ENCODE data around the gene BCLAF3. TPM values are rescaled to one million over a fixed set of nuclear protein-coding genes. Genes with fewer than 3 reads are reported as not detected.

BCLAF3 gene
- total and polyA plus RNA-seq, 2 experiments from 2014 or later = 6.6 to 7.0 TPM

DNA sequence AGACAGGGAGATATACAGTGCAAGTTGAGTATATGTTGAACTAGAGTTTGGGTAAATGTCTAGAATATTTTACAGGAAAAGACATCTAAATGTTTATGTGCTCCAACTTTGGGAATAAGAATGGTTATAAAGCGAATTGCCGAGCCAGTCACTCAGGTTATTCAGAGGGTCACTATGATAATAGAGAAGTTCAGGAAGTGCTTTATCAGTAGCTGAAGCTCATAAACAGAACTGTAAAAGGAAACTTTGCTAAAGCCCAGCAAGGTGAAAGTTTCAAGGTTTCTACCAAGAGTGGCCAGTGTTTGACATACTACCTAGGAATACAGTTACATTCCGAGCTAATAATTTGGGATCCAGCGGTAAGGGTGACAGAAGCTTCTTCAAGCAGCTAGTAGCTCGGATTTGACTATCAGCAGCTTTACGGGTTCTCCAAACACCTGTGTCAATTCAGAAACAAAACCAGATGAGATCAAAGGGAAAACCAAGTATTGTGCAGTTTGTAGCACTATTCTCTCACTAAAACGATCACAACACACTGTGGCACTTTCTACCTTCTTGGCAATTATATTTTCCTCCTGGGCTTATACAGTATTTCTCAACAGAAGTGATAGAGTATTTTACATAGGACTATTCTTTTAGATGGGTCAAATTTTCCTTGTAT is 17.2 kb upstream of the BCLAF3 start:
- no peak for DNase-seq (ENCODE audit: low spot score)
- Histone ChIP-seq H3K27me3 (no peaks in the 10 kb centered on the region), H4K20me1 (ENCODE audit: insufficient read depth, poor library complexity, severe bottlenecking) (no peaks in the 10 kb centered on the region), H3K27ac (no peak overlapping the region), H3K79me2 (no peaks in the 10 kb centered on the region), H3K4me1 (ENCODE audit: insufficient read depth) (no peaks in the 10 kb centered on the region), H3K36me3 (replicated peaks; ENCODE audit: insufficient read depth, low read depth) (no peaks in the 10 kb centered on the region), H2AFZ (no peak overlapping the region), H3K4me2 (no peak overlapping the region), H3K9me3 (ENCODE audit: low read depth) (no peaks in the 10 kb centered on the region), H3K9me2 (replicated peaks; ENCODE audit: insufficient read depth) (no peaks in the 10 kb centered on the region), H3K4me3 (no peak overlapping the region)
- TF ChIP-seq EZH2 (IDR thresholded peaks at IDR 0.05; ENCODE audit: borderline replicate concordance) = no peak
- TF ChIP-seq, protein P1, sequence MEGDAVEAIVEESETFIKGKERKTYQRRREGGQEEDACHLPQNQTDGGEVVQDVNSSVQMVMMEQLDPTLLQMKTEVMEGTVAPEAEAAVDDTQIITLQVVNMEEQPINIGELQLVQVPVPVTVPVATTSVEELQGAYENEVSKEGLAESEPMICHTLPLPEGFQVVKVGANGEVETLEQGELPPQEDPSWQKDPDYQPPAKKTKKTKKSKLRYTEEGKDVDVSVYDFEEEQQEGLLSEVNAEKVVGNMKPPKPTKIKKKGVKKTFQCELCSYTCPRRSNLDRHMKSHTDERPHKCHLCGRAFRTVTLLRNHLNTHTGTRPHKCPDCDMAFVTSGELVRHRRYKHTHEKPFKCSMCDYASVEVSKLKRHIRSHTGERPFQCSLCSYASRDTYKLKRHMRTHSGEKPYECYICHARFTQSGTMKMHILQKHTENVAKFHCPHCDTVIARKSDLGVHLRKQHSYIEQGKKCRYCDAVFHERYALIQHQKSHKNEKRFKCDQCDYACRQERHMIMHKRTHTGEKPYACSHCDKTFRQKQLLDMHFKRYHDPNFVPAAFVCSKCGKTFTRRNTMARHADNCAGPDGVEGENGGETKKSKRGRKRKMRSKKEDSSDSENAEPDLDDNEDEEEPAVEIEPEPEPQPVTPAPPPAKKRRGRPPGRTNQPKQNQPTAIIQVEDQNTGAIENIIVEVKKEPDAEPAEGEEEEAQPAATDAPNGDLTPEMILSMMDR (IDR thresholded peaks at IDR 0.05; ENCODE audit: poor library complexity) = no peak
- no peak for TF ChIP-seq EZH2phosphoT487 (IDR thresholded peaks at IDR 0.05; ENCODE audit: low read depth, severe bottlenecking, unreplicated experiment)
- WGBS (ENCODE audit: low lambda C conversion rate, missing lambda C conversion rate) = 56% methylated on average over 7 of the region's 7 CpGs

DNA sequence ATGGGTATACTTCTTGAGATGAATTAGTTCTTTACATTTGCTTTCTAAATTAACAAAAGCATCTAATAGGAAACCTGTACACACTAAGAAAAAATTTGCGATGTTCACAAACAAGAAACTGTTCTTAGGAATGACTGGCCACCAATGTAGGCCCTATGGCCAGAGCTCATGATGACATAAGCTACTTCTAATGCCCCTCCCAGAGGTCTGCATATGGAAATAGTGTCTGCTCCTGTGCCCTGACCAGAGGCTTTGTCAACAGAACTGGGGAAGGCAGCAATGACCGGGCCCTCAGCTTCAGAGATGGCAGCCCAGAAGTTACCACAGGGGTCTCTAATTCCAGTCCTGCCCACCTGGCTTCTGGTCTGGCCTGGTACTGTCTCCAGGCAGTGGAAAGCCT is 15.0 kb upstream of the BCLAF3 start:
- no peak overlapping the region for H3K27ac ChIP-seq
- no peaks in the 10 kb centered on the region for H3K4me1 ChIP-seq (ENCODE audit: insufficient read depth)
- H3K4me3 ChIP-seq = no peak overlapping the region
- no peak overlapping the region for H3K4me2 ChIP-seq
- H3K79me2 ChIP-seq = no peaks in the 10 kb centered on the region
- no peak for DNase-seq (ENCODE audit: low spot score)
- TF ChIP-seq EZH2 (IDR thresholded peaks at IDR 0.05; ENCODE audit: borderline replicate concordance) = no peak
- TF ChIP-seq, protein P1 (IDR thresholded peaks at IDR 0.05; ENCODE audit: poor library complexity) = no peak
- TF ChIP-seq EZH2phosphoT487 (IDR thresholded peaks at IDR 0.05; ENCODE audit: low read depth, severe bottlenecking, unreplicated experiment) = no peak
- no peak overlapping the region for H2AFZ ChIP-seq
- no peaks in the 10 kb centered on the region for H4K20me1 ChIP-seq (ENCODE audit: insufficient read depth, poor library complexity, severe bottlenecking)
- no peaks in the 10 kb centered on the region for H3K27me3 ChIP-seq
- H3K36me3 ChIP-seq (replicated peaks; ENCODE audit: insufficient read depth, low read depth) = no peaks in the 10 kb centered on the region
- H3K9me3 ChIP-seq (ENCODE audit: low read depth) = no peaks in the 10 kb centered on the region
- no peaks in the 10 kb centered on the region for H3K9me2 ChIP-seq (replicated peaks; ENCODE audit: insufficient read depth)
- 98% methylated on average over 2 of the region's 2 CpGs for WGBS (ENCODE audit: low lambda C conversion rate, missing lambda C conversion rate)

DNA sequence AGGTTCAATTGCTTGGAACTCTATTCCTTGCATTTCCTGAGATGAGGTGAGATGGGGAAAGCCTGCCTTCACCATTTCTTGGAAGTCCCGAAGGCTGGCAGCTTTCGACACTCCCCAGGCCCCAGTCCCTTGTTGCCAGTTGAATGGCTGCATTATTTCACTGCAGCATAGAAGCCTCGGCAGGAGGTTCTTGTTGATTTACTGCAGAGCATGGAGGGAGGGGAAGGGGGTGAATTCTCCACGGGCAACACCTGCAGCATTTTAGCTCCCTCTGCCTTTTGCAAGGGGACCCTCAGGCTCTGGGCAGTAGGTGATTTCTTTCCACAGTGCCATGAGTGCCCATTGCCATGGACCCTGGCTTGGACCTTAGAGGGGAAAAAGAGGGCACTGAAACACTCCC is 10.7 kb upstream of the BCLAF3 start:
- no peak overlapping the region for H2AFZ ChIP-seq
- no peaks in the 10 kb centered on the region for H3K36me3 ChIP-seq (replicated peaks; ENCODE audit: insufficient read depth, low read depth)
- H3K27ac ChIP-seq = no peak overlapping the region
- TF ChIP-seq EZH2 (IDR thresholded peaks at IDR 0.05; ENCODE audit: borderline replicate concordance) = no peak
- TF ChIP-seq EZH2phosphoT487 (IDR thresholded peaks at IDR 0.05; ENCODE audit: low read depth, severe bottlenecking, unreplicated experiment) = no peak
- TF ChIP-seq, protein P1 (IDR thresholded peaks at IDR 0.05; ENCODE audit: poor library complexity) = no peak
- H3K9me3 ChIP-seq (ENCODE audit: low read depth) = no peaks in the 10 kb centered on the region
- no peaks in the 10 kb centered on the region for H4K20me1 ChIP-seq (ENCODE audit: insufficient read depth, poor library complexity, severe bottlenecking)
- 61% methylated on average over 4 of the region's 4 CpGs for WGBS (ENCODE audit: low lambda C conversion rate, missing lambda C conversion rate)
- no peak overlapping the region for H3K4me2 ChIP-seq
- H3K4me3 ChIP-seq = no peak overlapping the region
- no peaks in the 10 kb centered on the region for H3K4me1 ChIP-seq (ENCODE audit: insufficient read depth)
- no peak for DNase-seq (ENCODE audit: low spot score)
- H3K27me3 ChIP-seq = no peaks in the 10 kb centered on the region
- no peaks in the 10 kb centered on the region for H3K79me2 ChIP-seq
- no peaks in the 10 kb centered on the region for H3K9me2 ChIP-seq (replicated peaks; ENCODE audit: insufficient read depth)

All from hepatocyte (in vitro differentiated cells).